Panc1 (cell line): ENCODE measurements around the gene SLC44A3. TPM values are rescaled to one million over a fixed set of nuclear protein-coding genes. Genes with fewer than 3 reads are reported as not detected.

Experiments
- ATAC-seq: fragments of 200-7000 bp; cut with Tn5 transposase; 2 replicates; pipeline ENCODE4 v1.9.1; 2020; ENCODE audit warnings: mild to moderate bottlenecking, moderate library complexity
- BruUV-seq: library from RNA; stranded (reverse); fragments of 400-500 nt; replicated peaks from 2 replicates; lab custom pipeline; 2021; lab: Mats Ljungman, UMichigan
- CTCF ChIA-PET: fragments of 300-600 bp; sonication (Branson Sonifier 250); formaldehyde crosslinking; loops from one replicate; lab custom pipeline; 2022; ENCODE audit warnings: antibody characterized with exemption; lab: Charles Lee
- POLR2A ChIA-PET: fragments of 300-600 bp; sonication (Branson Sonifier 250); formaldehyde crosslinking; loops from one replicate; lab custom pipeline; 2022; ENCODE audit warnings: antibody characterized with exemption; lab: Charles Lee
- DNase-seq: peaks from one replicate; pipeline ENCODE4 v3.0.0-alpha.2; 2010; ENCODE audit warnings: low read depth, low spot score
- H3K27ac ChIP-seq: 2 replicates; pipeline ENCODE4 v1.5.1; 2011; ENCODE audit warnings: mild to moderate bottlenecking, low read length, inconsistent platforms
- H3K27me3 ChIP-seq: fragments of 200-500 bp; sonication (Bioruptor generic); 2 replicates; pipeline ENCODE4 v1.6.0; 2014; ENCODE audit warnings: low read length, inconsistent platforms; ENCODE audit not compliant: control insufficient read depth, insufficient read depth
- H3K36me3 ChIP-seq: fragments of 200-500 bp; sonication (Bioruptor generic); 2 replicates; pipeline ENCODE4 v1.5.1; 2014; ENCODE audit warnings: inconsistent platforms, mild to moderate bottlenecking, low read length, moderate library complexity; ENCODE audit not compliant: control insufficient read depth, insufficient read depth
- H3K4me1 ChIP-seq: 2 replicates; pipeline ENCODE4 v1.5.1; 2011; ENCODE audit warnings: inconsistent platforms, mild to moderate bottlenecking, low read length, moderate library complexity; ENCODE audit not compliant: control insufficient read depth, insufficient read depth
- H3K4me3 ChIP-seq, 2 experiments: 2 replicates each; pipeline ENCODE4 v1.5.1; 2011 to 2012; ENCODE audit warnings: low read depth in 2 of 2, low read length in 2 of 2, mild to moderate bottlenecking in 2 of 2, inconsistent platforms in 1 of 2, moderate library complexity in 1 of 2
- H3K9me3 ChIP-seq: fragments of 200-500 bp; sonication (Bioruptor generic); 2 replicates; pipeline ENCODE4 v1.5.1; 2014; ENCODE audit warnings: low read depth, mild to moderate bottlenecking, inconsistent platforms, low read length, moderate library complexity; ENCODE audit not compliant: control insufficient read depth, insufficient read depth
- CTCF ChIP-seq: fragments of 450-650 bp; IDR thresholded peaks from 2 replicates; pipeline ENCODE4 v1.5.1; 2017; ENCODE audit warnings: mild to moderate bottlenecking
- POLR2AphosphoS5 ChIP-seq: IDR thresholded peaks from 2 replicates; pipeline ENCODE4 v1.6.1; 2012; ENCODE audit warnings: mild to moderate bottlenecking, low read depth, low read length, moderate library complexity
- REST ChIP-seq, 2 experiments: IDR thresholded peaks; 2 replicates each; pipeline ENCODE4 v1.6.1; 2011 to 2012; ENCODE audit warnings: low read depth in 2 of 2, control low read depth in 1 of 2, low read length in 1 of 2, mild to moderate bottlenecking in 1 of 2, moderate library complexity in 1 of 2; ENCODE audit not compliant: insufficient read depth in 1 of 2
- SIN3A ChIP-seq: IDR thresholded peaks from 2 replicates; pipeline ENCODE4 v1.6.1; 2012; ENCODE audit warnings: low read depth, mild to moderate bottlenecking, low read length, moderate library complexity, borderline replicate concordance; ENCODE audit not compliant: insufficient read depth
- TCF7L2 ChIP-seq: IDR thresholded peaks from 2 replicates; pipeline ENCODE4 v1.6.1; 2011; ENCODE audit warnings: mild to moderate bottlenecking, low read depth, low read length, inconsistent platforms
- in situ Hi-C: cut with HindIII; loops from 2 replicates; pipeline ENCODE4 v1.10.0; 2016; ENCODE audit warnings: low sequenced_read_pairs, low pct_unique_long_range_greater_than_20kb
- intact Hi-C: fragments of 100-400 bp; cut with micrococcal nuclease; formaldehyde crosslinking; loops from one replicate; pipeline ENCODE4 v1.10.0; 2022; ENCODE audit not compliant: unreplicated experiment
- total RNA-seq: library from RNA; stranded (reverse); gene quantifications from one replicate; pipeline ENCODE4 v1.2.1, GENCODE V29; 2021; ENCODE audit not compliant: unreplicated experiment

Gene SLC44A3
- total RNA-seq, 1 experiment from 2014 or later: 1.3 TPM

DNA sequence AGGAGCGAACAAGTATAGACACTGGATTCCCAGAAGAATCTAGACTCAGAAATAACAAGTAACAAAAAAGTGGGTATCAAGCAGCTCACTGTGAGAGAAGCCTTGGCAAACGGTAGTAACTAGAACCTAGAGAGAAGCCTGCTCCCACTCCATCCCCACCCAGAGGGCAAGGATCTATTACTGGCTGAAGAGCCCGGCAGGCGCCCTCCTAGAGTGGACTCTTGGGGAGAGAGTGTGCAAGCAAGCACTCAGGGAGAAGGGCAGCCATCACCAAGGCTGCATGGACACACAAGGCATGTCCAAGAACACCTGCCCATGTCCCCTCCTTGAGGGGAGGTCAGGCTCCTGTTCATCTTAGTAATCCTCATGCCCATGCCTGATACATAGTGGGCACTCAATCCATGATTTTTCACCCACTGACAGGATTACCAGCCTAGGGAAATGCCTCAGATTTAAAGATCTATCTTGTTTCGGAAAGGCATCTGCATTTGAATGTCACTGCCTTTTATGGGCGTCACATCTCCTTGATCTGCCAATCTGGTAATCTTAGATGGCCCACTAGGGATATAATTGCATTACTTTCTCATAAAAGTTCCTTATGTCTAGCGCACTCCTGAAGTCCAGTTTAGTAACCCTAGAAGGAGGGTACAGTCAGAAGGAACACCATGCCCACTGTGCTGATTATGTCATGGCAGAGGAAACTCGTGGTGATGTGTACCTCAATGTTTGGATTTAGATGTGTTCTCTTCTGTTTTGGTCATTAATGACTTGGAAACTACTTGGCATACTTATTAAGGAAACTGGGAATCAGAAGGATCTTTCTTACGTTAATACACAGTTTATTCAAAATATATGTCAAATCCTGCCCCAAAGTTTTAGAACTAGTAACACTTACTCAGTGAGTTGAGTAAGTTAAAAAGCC is 92.4 kb downstream of the SLC44A3 start:
- Histone ChIP-seq H3K4me3 (no peak overlapping the region), H3K27ac (no peak overlapping the region), H3K9me3 (no peaks in the 10 kb centered on the region), H3K4me1 (no peaks in the 10 kb centered on the region), H3K27me3 (no peaks in the 10 kb centered on the region), H3K36me3 (no peaks in the 10 kb centered on the region)
- in situ Hi-C loops: no loop called here
- DNase-seq (no peak), ATAC-seq (no peak)
- CTCF ChIA-PET: no interaction called here
- POLR2A ChIA-PET: interaction anchor here (0.6 kb wide), 1 partner anchor 10 kb away, joined by 6 read pairs; no protein-coding TSS in a partner anchor
- TF ChIP-seq TCF7L2: no peak
- no TSS peak for BruUV-seq
- intact Hi-C loops: no loop called here

- in situ Hi-C loops: no loop called here
- no TSS peak for BruUV-seq
- intact Hi-C loops: no loop called here
- ChIA-PET CTCF (no interaction called here), POLR2A (no interaction called here)
- Histone ChIP-seq H3K27me3 (no peaks in the 10 kb centered on the region), H3K27ac (no peak overlapping the region), H3K4me3 (no peak overlapping the region), H3K36me3 (no peaks in the 10 kb centered on the region), H3K9me3 (no peaks in the 10 kb centered on the region), H3K4me1 (no peaks in the 10 kb centered on the region)
- TF ChIP-seq SIN3A (no peak), REST (IDR thresholded peaks at IDR 0.05; ENCODE audit: insufficient read depth in 1 of 2, low read depth in 2 of 2, low read length in 1 of 2) (no peak), CTCF (no peak), TCF7L2 (no peak), POLR2AphosphoS5 (no peak)
- DNase-seq: no peak
- ATAC-seq: no peak
Measured at GRCh38 chr1:94917251-94917650, 97.1 kb downstream of the SLC44A3 start.
